A673 (cell line): Measurements from ENCODE around the gene TIMM13.

Experiments used
- CTCF ChIP-seq: fragments of 300-800, 200-600 bp; sonication (generic); conservative IDR thresholded peaks from 2 replicates; pipeline ENCODE4 v1.5.1; 2017; ENCODE audit warnings: low read depth, mild to moderate bottlenecking, antibody characterized with exemption, low read length, moderate library complexity, mixed read lengths
- EZH2 ChIP-seq: fragments of 200-600 bp; sonication (generic); IDR thresholded peaks from 2 replicates; pipeline ENCODE4 v1.6.1; 2017; ENCODE audit warnings: borderline replicate concordance, low read depth, mild to moderate bottlenecking, mixed read lengths, antibody characterized with exemption, low read length; ENCODE audit not compliant: poor library complexity, severe bottlenecking

- TF ChIP-seq CTCF = no peak
- TF ChIP-seq EZH2 = no peak
Observed at GRCh38 chr19:2385053-2385721, 42.2 kb downstream of the TIMM13 start.
